Measurements from ENCODE around the gene TCF25. TPM values are rescaled to one million over a fixed set of nuclear protein-coding genes. Genes with fewer than 3 reads are reported as not detected.

The TCF25 gene
- total RNA-seq, 1 experiment from 2014 or later, result 155 TPM

GRCh38 chr16:89867918-89868317, 5.5 kb upstream of the TCF25 start:
- no peak overlapping the region for H3K4me3 Mint-ChIP-seq
- TF ChIP-seq CREM (CRISPR knock-in tag; IDR thresholded peaks at IDR 0.05), result no peak
- no peak for TF ChIP-seq GTF2I (CRISPR knock-in tag; conservative IDR thresholded peaks at IDR 0.05)
- TF ChIP-seq ELF4 (CRISPR knock-in tag; IDR thresholded peaks at IDR 0.05; ENCODE audit: low read depth), result no peak
- no peak for TF ChIP-seq ARID4B (CRISPR knock-in tag; IDR thresholded peaks at IDR 0.05; ENCODE audit: borderline replicate concordance)
- TF ChIP-seq GABPB1 (CRISPR knock-in tag; IDR thresholded peaks at IDR 0.05), result no peak
- no peak for TF ChIP-seq TP53 (CRISPR knock-in tag; IDR thresholded peaks at IDR 0.05)
- TF ChIP-seq FOXP4 (CRISPR knock-in tag; IDR thresholded peaks at IDR 0.05), result no peak
- no peak for TF ChIP-seq ATF6 (CRISPR knock-in tag; IDR thresholded peaks at IDR 0.05)
- no peak overlapping the region for H3K27ac Mint-ChIP-seq
- POLR2A ChIA-PET, result no interaction called here
- DNase-seq (ENCODE audit: low spot score) (no peak), ATAC-seq (no peak)
- H3K4me1 Mint-ChIP-seq, result no peaks in the 10 kb centered on the region
- peaks cover 21% of the 10 kb centered on the region for H3K36me3 Mint-ChIP-seq
- peaks cover 7% of the 10 kb centered on the region; the same call in 1 of the 2 replicates for H3K9me3 Mint-ChIP-seq
- CTCF ChIA-PET, result no interaction called here
- peaks cover 3% of the 10 kb centered on the region; the same call in 1 of the 2 replicates for H3K27me3 Mint-ChIP-seq (ENCODE audit: low read depth)

- H3K9me3 Mint-ChIP-seq, result peaks cover 9% of the 10 kb centered on the region
- DNase-seq (ENCODE audit: low spot score) (no peak), ATAC-seq (no peak)
- peaks cover 24% of the 10 kb centered on the region for H3K36me3 Mint-ChIP-seq
- ChIA-PET POLR2A (no interaction called here), CTCF (no interaction called here)
- peaks cover 4% of the 10 kb centered on the region; the same call in 1 of the 2 replicates for H3K27me3 Mint-ChIP-seq (ENCODE audit: low read depth)
- TF ChIP-seq JAZF1 (CRISPR knock-in tag; IDR thresholded peaks at IDR 0.05), result no peak
- H3K4me1 Mint-ChIP-seq, result no peaks in the 10 kb centered on the region
- H3K4me3 Mint-ChIP-seq, result no peak overlapping the region
- no peak overlapping the region for H3K27ac Mint-ChIP-seq
These were observed 3.5 kb upstream of the TCF25 start for GRCh38 chr16:89869911-89870310.

- no peak overlapping the region for H3K4me3 Mint-ChIP-seq
- H3K27me3 Mint-ChIP-seq (ENCODE audit: low read depth), result peaks cover 4% of the 10 kb centered on the region; the same call in 1 of the 2 replicates
- no peak for DNase-seq (ENCODE audit: low spot score)
- H3K9me3 Mint-ChIP-seq, result peaks cover 15% of the 10 kb centered on the region
- POLR2A ChIA-PET, result no interaction called here
- H3K27ac Mint-ChIP-seq, result no peak overlapping the region
- H3K4me1 Mint-ChIP-seq, result no peaks in the 10 kb centered on the region
- no peak for ATAC-seq
- peaks cover 29% of the 10 kb centered on the region for H3K36me3 Mint-ChIP-seq
- CTCF ChIA-PET, result no interaction called here
- TF ChIP-seq MAX (CRISPR knock-in tag; IDR thresholded peaks at IDR 0.05) (no peak), PRDM15 (CRISPR knock-in tag; IDR thresholded peaks at IDR 0.05) (no peak), SP1 (CRISPR knock-in tag; conservative IDR thresholded peaks at IDR 0.05) (no peak), AFF4 (CRISPR knock-in tag; IDR thresholded peaks at IDR 0.05; ENCODE audit: borderline replicate concordance) (no peak), USF1 (CRISPR knock-in tag; IDR thresholded peaks at IDR 0.05) (no peak), CREM (CRISPR knock-in tag; IDR thresholded peaks at IDR 0.05) (no peak), SMAD4 (CRISPR knock-in tag; IDR thresholded peaks at IDR 0.05) (no peak)
These were observed 3.0 kb upstream of the TCF25 start for GRCh38 chr16:89870440-89870839.
